ENCODE results near the gene PRDX3. TPM values are rescaled to one million over a fixed set of nuclear protein-coding genes. Genes with fewer than 3 reads are reported as not detected.

Gene PRDX3
- total RNA-seq, 3 donors from 2014 or later = 154 to 165 (median 164) TPM

GRCh38 chr10:119222537-119222936 is 43.9 kb upstream of the PRDX3 start:
- TF ChIP-seq POLR2AphosphoS5 (IDR thresholded peaks at IDR 0.05) (no peak), POLR2A (IDR thresholded peaks at IDR 0.05) (no peak), CTCF (IDR thresholded peaks at IDR 0.05) (no peak)
- Histone ChIP-seq H3K4me3 (peak overlapping the region in 1 of 3 donors; percentile 6), H3K27ac (peak overlapping the region; percentile 1 to 75), H3K27me3 (no peaks in the 10 kb centered on the region), H3K9me3 (no peaks in the 10 kb centered on the region), H3K4me1 (no peaks in the 10 kb centered on the region), H3K36me3 (no peaks in the 10 kb centered on the region)
- DNase-seq (ENCODE audit: low spot score in 2 of 2) = no peak
- intact Hi-C loops (cut with DNase I; ENCODE audit: low total_unique reads) = no loop called here

GRCh38 chr10:119221666-119222065 is 43.1 kb upstream of the PRDX3 start:
- TF ChIP-seq POLR2A (IDR thresholded peaks at IDR 0.05) = no peak
- TF ChIP-seq POLR2AphosphoS5 (IDR thresholded peaks at IDR 0.05) = no peak
- TF ChIP-seq CTCF (IDR thresholded peaks at IDR 0.05) = no peak
- intact Hi-C loops (cut with DNase I; ENCODE audit: low total_unique reads) = no loop called here
- Histone ChIP-seq H3K36me3 (no peaks in the 10 kb centered on the region), H3K4me1 (no peaks in the 10 kb centered on the region), H3K4me3 (no peak overlapping the region), H3K27me3 (no peaks in the 10 kb centered on the region), H3K9me3 (no peaks in the 10 kb centered on the region), H3K27ac (peak overlapping the region in 1 of 2 donors; percentile 75)
- DNase-seq (ENCODE audit: low spot score in 2 of 2) = no peak

- Histone ChIP-seq H3K4me1 (no peaks in the 10 kb centered on the region), H3K36me3 (no peaks in the 10 kb centered on the region), H3K27ac (no peak overlapping the region), H3K27me3 (no peaks in the 10 kb centered on the region), H3K4me3 (no peak overlapping the region), H3K9me3 (no peaks in the 10 kb centered on the region)
- intact Hi-C loops (cut with DNase I; ENCODE audit: low total_unique reads) = no loop called here
- TF ChIP-seq POLR2A (IDR thresholded peaks at IDR 0.05) (no peak), CTCF (IDR thresholded peaks at IDR 0.05) (no peak), POLR2AphosphoS5 (IDR thresholded peaks at IDR 0.05) (no peak)
- DNase-seq (ENCODE audit: low spot score in 2 of 2) = no peak
These were observed 42.6 kb upstream of the PRDX3 start for GRCh38 chr10:119221201-119221600.

GRCh38 chr10:119219871-119220270 is 41.3 kb upstream of the PRDX3 start:
- intact Hi-C loops (cut with DNase I; ENCODE audit: low total_unique reads) = no loop called here
- H3K27ac ChIP-seq = peak overlapping the region in 1 of 2 donors; percentile 9
- no peak overlapping the region for H3K4me3 ChIP-seq
- no peaks in the 10 kb centered on the region for H3K9me3 ChIP-seq
- no peaks in the 10 kb centered on the region for H3K27me3 ChIP-seq
- no peaks in the 10 kb centered on the region for H3K4me1 ChIP-seq
- DNase-seq (ENCODE audit: low spot score in 2 of 2) = no peak
- TF ChIP-seq POLR2AphosphoS5 (IDR thresholded peaks at IDR 0.05) (no peak), CTCF (IDR thresholded peaks at IDR 0.05) (no peak), POLR2A (IDR thresholded peaks at IDR 0.05) (no peak)
- no peaks in the 10 kb centered on the region for H3K36me3 ChIP-seq

GRCh38 chr10:119217991-119218490 is 39.4 kb upstream of the PRDX3 start:
- H3K4me1 ChIP-seq = no peaks in the 10 kb centered on the region
- no peak for DNase-seq (ENCODE audit: low spot score in 2 of 2)
- peak overlapping the region in 1 of 2 donors; percentile 25 for H3K27ac ChIP-seq

More at GRCh38 chr10:119217991-119218490, 39.4 kb upstream of the PRDX3 start:
- H3K27me3 ChIP-seq = no peaks in the 10 kb centered on the region
- no peak for TF ChIP-seq CTCF (IDR thresholded peaks at IDR 0.05)
- H3K36me3 ChIP-seq = no peaks in the 10 kb centered on the region
- no peaks in the 10 kb centered on the region for H3K9me3 ChIP-seq
- H3K4me3 ChIP-seq = no peak overlapping the region
- intact Hi-C loops (cut with DNase I; ENCODE audit: low total_unique reads) = no loop called here

Data from breast epithelium (tissue), 4 donors.